NAMALWA (cell line): ENCODE data around the gene PAXX.

Experiments
- DNase-seq: peaks from one replicate; pipeline ENCODE4 v3.0.0-alpha.2; 2015; ENCODE audit warnings: low spot score

Gene PAXX

DNA sequence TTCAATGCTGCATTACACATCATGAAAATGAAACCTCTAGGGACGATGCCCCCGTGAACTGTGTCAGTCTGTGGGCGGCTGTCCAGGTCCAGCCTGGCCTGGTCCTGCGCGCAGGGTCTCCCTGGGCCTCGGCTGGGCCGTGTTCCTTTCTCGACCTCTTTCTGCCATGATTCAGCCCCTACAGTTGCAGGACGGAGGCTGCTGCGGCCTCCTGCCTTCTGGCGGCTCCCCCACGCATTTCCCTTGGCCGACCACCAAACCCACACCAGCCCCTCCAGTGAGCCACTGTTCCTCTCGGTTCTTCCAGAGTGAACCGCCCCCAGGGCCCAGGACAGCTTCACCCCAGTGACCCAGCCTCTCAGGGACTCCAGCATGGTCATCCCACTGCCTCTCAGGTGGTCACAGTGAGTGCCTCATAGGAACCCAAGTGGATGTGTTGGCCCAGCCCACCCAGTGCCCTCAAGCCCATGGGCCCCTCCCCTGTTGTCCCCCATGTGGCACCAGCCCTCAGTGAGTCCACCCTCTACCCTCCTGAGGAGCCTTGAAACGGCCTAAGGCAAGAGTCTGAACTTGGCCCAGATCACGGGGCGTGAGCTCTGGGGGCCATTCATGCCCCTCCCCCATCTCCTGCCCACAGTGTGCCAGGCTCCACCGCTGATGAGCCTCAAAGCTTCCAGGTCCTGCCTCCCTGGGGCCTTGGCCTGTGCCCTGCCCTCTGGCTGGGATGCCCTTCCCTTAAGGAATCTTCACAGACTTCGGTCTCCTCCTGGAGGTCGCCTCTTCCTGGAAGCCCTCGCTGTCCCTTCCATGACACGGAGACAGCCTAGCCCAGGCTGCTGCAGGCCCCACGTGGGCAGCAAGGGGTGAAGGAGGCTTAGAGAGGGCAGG, 14.1 kb downstream of the PAXX start:
- no peak for DNase-seq

DNA sequence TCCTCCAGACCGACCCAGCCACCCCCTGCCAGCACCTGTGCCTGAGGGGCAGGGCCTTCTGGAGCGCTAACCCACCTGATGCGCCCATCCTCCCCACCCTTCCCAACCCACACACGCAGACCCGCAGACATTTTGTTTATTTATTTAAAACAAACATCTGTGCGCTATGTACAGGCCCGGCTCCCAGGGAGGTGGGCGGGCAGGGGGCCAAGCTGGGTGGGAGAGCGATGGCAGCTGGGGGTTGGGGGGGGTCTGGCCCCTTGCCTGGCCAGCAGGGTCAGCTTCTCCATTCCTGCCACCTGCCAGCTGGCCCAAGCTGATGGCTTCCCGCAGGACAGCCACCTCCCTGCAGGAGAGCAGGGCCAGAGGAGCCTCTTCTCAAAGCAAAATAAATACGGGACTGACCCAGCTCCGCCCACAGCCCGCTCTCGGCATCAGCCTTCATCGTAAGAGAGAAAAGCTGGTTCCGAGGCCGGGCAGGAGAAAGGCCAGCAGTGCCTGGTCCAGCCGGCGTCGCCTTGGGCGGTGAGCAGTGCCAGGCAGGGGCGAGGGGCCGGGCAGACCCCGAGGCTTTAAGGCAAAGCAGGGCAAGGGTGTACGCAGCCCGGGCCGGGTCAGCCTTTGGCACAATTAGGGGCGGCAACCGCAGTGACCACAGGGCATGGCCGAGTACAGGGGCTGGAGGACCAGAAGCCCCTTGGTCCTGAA, 15.0 kb downstream of the PAXX start:
- no peak for DNase-seq

GRCh38 chr9:137007816-137008270, 15.6 kb downstream of the PAXX start:
- no peak for DNase-seq

DNA sequence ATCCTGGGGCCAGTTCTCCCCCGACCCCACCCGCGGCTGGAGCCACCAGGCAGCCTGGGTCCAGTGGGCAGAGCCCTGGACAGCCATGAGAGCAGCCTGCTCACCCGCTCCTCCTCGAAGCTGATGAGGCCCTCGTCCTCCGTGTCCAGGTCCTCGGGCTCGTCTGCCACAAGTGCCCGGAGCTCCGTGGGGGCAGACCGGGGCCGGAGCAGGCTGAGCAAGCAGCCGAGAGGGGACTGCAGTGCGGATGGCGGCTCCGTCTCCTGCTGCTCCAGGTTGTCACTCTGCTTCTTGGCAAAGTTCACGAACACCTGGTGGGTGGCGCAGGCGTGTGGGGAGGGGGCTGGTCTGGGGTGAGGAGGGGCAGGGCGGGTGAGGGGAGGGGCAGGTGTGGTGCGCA, 16.1 kb downstream of the PAXX start:
- DNase-seq, result no peak

DNA sequence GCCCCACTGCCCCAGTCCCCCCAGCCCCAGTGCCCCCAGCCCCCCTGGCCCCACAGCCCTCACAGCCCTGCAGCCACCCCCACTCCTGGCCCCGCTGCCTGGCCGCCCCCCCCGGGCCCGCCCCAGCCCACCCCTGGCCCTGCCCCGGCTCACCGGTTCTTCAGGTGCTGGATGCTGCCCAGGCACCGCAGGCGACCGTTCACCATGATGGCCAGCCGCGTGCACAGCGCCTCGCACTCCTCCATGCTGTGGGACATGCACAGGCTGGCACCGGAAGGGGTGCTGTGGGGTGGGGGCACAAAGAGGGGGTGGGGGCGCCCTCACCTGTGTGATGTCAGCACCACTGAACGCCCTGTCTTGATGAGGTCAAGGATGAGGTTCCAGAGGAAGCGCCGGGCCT, 17.0 kb downstream of the PAXX start:
- DNase-seq, result no peak

GRCh38 chr9:137009938-137010732, 17.9 kb downstream of the PAXX start:
- no peak for DNase-seq

DNA sequence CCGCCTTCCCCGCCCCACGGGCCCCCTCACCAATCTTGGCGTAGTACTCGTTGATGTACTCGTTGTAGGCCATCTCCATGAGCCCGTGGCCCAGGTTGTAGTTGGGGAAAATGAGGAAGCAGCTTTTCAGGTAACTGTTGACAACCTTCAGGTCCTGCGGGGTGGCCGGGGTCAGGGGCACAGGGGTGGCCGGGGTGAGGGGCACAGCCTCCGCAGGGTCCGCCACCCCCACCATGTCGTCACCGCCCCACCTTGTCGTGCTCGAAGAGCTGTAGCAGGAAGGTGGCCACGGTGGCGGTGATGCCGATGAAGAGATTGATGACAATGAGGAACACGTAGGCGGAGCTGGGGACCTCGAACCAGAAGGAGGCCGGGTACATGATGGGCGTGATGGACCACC, 18.9 kb downstream of the PAXX start:
- DNase-seq, result no peak

GRCh38 chr9:137011907-137012675, 19.9 kb downstream of the PAXX start:
- DNase-seq, result no peak

DNA sequence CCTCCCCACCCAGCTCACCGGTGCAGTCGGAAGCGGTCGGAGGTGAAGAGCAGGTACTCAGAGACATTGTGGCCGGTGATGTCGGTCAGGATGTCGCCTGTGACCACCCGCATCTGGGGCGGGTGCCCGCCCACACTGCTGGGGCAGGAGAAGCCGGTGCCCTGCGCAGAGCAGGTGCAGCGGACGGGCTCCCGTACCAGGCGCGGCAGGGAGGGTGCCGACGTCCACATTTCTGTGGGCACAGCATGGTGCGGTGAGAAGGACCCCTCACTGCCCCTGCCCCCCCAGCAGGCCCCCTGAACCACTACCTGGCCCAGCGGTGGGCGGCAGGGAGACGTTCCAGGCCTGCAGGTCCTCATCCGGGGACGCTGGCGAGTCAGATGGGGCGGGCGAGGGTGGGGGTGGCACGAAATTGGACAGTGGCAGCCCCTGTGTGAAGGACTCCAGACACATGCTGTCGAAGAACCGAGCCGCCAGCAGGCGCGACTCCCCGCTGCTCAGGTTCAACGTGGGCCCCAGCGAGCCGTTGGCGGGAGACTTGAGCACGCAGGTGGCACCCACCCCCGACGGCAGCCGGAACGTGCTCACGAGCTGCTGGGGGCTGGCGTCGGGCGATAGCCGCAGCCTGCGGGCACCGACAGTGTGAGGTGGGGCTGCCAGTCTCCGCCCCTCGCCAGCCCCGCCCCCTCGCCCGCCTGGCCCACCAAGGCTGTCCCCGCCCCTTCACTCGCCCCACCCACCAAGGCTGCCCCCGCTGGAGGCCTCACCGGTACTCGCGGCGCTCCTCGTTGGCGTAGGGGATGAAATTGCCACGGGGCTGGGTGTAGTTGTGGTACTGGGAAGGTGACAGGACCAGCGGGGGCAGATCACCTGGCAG, 20.7 kb downstream of the PAXX start:
- DNase-seq, result no peak

GRCh38 chr9:137013571-137013940, 21.3 kb downstream of the PAXX start:
- no peak for DNase-seq

GRCh38 chr9:137014166-137014565, 21.9 kb downstream of the PAXX start:
- no peak for DNase-seq

GRCh38 chr9:137014776-137015539, 22.7 kb downstream of the PAXX start:
- no peak for DNase-seq

- DNase-seq, result no peak
Observed at GRCh38 chr9:137015540-137015930, 23.3 kb downstream of the PAXX start.

DNA sequence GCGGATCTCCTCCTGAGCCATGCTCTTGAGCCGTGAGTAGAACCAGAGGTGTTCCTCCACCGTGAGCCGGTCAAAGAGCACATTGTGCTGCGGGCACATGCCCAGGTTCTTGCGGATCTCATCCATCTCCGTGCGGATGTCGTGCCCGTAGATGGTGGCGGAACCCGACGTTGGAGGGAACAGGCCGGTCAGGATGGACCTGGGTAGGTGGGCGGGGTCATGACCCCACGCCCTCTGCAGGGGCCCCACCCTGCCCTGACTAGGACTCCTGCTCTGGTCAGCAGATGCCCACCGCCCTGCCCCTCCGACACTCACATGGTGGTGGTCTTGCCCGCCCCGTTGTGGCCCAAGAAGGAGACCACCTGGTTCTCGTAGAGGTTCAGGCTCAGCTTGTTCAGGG, 23.8 kb downstream of the PAXX start:
- no peak for DNase-seq

DNA sequence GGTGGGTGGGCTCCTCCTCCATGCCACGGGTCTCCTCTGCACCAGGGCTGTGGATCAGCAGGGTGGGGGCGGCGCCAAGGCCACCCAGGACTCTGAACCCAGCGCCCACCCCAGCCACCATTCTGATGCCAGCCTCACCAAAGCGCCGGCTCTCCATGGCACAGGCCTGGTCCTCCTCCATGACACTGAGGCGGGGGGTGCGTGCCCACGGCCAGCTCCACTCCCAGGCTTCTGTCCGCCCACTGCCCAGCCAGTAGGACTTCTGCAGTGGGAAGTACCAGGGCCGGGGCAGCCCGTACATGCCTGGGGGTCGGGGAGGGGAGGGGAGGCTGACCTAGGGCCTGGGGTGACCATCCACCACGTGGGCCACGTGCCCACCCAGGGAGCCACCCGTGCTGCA, 24.2 kb downstream of the PAXX start:
- DNase-seq, result no peak

DNA sequence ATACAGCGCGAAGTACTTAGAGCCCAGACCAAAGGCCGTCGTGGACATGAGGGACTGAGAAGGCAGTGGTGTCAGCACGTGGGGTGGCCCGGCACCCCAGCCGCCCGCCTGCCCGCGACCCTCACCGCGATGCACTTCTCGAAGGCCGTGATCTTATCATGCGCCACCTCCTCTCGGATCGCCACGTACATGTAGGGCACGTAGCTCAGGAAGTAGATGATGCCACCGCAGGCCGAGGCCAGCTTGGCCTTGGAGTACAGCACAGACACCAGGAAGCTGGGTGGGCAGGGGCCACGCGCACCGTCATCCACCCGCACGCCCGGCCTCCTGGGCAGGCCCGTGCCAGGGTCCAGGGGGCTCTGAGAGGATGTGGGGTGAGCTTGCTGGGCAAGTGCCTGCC, 24.8 kb downstream of the PAXX start:
- no peak for DNase-seq

- no peak for DNase-seq
Observed at GRCh38 chr9:137017791-137018497, 25.7 kb downstream of the PAXX start.

- no peak for DNase-seq
Observed at GRCh38 chr9:137018761-137019559, 26.7 kb downstream of the PAXX start.
